Keratinocyte (primary cell): ENCODE measurements around the gene OSGIN1. TPM values are rescaled to one million over a fixed set of nuclear protein-coding genes. Genes with fewer than 3 reads are reported as not detected.

ENCODE experiments used
- DNase-seq: peaks from one replicate; pipeline ENCODE4 v3.0.0-alpha.2; 2011; ENCODE audit warnings: low read depth, missing footprints, low spot score
- FAIRE-seq: peaks from 2 replicates; lab custom pipeline; 2011; peaks lifted over from hg19 to GRCh38; lab: Jason Lieb, UNC
- H2AFZ ChIP-seq: 2 replicates; pipeline ENCODE4 v1.6.0; 2012; ENCODE audit warnings: low read length, control low read depth, inconsistent platforms; ENCODE audit not compliant: control insufficient read depth
- H3K27ac ChIP-seq: 2 replicates; pipeline ENCODE4 v1.5.1; 2011; ENCODE audit warnings: low read length; ENCODE audit not compliant: control insufficient read depth, insufficient read depth
- H3K27me3 ChIP-seq: 3 replicates; pipeline ENCODE4 v1.6.0; 2011; ENCODE audit warnings: low read length; ENCODE audit not compliant: control insufficient read depth, insufficient read depth; ENCODE audit errors: extremely low read depth
- H3K36me3 ChIP-seq, 2 experiments: 2 replicates in 1 of 2; 3 replicates in 1 of 2; pipeline ENCODE4 v1.5.1; 2011; ENCODE audit warnings: low read length in 2 of 2, mild to moderate bottlenecking in 1 of 2; ENCODE audit not compliant: control insufficient read depth in 2 of 2, insufficient read depth in 2 of 2; ENCODE audit errors: extremely low read depth in 1 of 2
- H3K4me1 ChIP-seq: 3 replicates; pipeline ENCODE4 v1.5.1; 2011; ENCODE audit warnings: low read length; ENCODE audit not compliant: control insufficient read depth, insufficient read depth; ENCODE audit errors: extremely low read depth
- H3K4me2 ChIP-seq: 3 replicates; pipeline ENCODE4 v1.6.0; 2011; ENCODE audit warnings: low read depth, low read length; ENCODE audit not compliant: control insufficient read depth, insufficient read depth; ENCODE audit errors: extremely low read depth
- H3K4me3 ChIP-seq, 3 experiments: fragments of 200-600 bp in 1 of 3; sonication (generic) in 1 of 3; 2 replicates in 2 of 3; 3 replicates in 1 of 3; pipeline ENCODE4 v1.5.1; 2011 to 2016; ENCODE audit warnings: low read length in 3 of 3, mild to moderate bottlenecking in 3 of 3, control low read depth in 2 of 3, inconsistent platforms in 1 of 3, low read depth in 1 of 3, mixed read lengths in 1 of 3, mixed run types in 1 of 3, moderate library complexity in 1 of 3; ENCODE audit not compliant: control insufficient read depth in 2 of 3, insufficient read depth in 2 of 3; ENCODE audit errors: extremely low read depth in 1 of 3
- H3K79me2 ChIP-seq: 2 replicates; pipeline ENCODE4 v1.6.0; 2012; ENCODE audit warnings: low read length; ENCODE audit not compliant: control insufficient read depth, insufficient read depth
- H3K9ac ChIP-seq: 3 replicates; pipeline ENCODE4 v1.6.0; 2011; ENCODE audit warnings: low read length; ENCODE audit not compliant: control insufficient read depth, insufficient read depth; ENCODE audit errors: extremely low read depth
- H3K9me1 ChIP-seq: 3 replicates; pipeline ENCODE4 v1.6.0; 2011; ENCODE audit warnings: low read length; ENCODE audit not compliant: control insufficient read depth, insufficient read depth; ENCODE audit errors: extremely low read depth
- H3K9me3 ChIP-seq: 2 replicates; pipeline ENCODE4 v1.5.1; 2012; ENCODE audit warnings: low read depth, low read length; ENCODE audit not compliant: control insufficient read depth
- H4K20me1 ChIP-seq: 3 replicates; pipeline ENCODE4 v1.6.0; 2011; ENCODE audit warnings: low read length; ENCODE audit not compliant: control insufficient read depth, insufficient read depth; ENCODE audit errors: extremely low read depth
- CTCF ChIP-seq, 3 experiments: IDR thresholded peaks in 1 of 3; conservative IDR thresholded peaks in 1 of 3; optimal IDR thresholded peaks in 1 of 3; 2 replicates in 2 of 3; 3 replicates in 1 of 3; pipeline versions ENCODE3 to v1.5.1; 2011; ENCODE audit warnings: low read length in 3 of 3, mild to moderate bottlenecking in 3 of 3, moderate library complexity in 2 of 3, control low read depth in 1 of 3, inconsistent platforms in 1 of 3; ENCODE audit not compliant: insufficient read depth in 2 of 3; ENCODE audit errors: extremely low read depth in 1 of 3
- EZH2 ChIP-seq: IDR thresholded peaks from one replicate; pipeline ENCODE4 v1.6.1; 2012; ENCODE audit warnings: inconsistent platforms, mild to moderate bottlenecking, low read length, moderate library complexity
- dilution Hi-C: fragments of 300-500 bp; cut with MboI; formaldehyde crosslinking; loops from one replicate; pipeline ENCODE4 v1.7.0; 2020; ENCODE audit warnings: low sequenced_read_pairs; ENCODE audit not compliant: extremely low pct_ligation_motif_present
- polyA plus RNA-seq, 5 experiments: library from polyadenylated mRNA; depleted of rRNA in 3 of 5; stranded (reverse) in 3 of 5; stranded (forward) in 1 of 5; unstranded in 1 of 5; fragments of >200 nt; gene quantifications; 1 replicate in 1 of 5; 2 replicates in 3 of 5; 3 replicates in 1 of 5; pipeline versions ENCODE4 v1.2.1 to v1.2.3, GENCODE V29; 2011 to 2012; ENCODE audit warnings: missing spikeins in 2 of 5, low read depth in 1 of 5, low replicate concordance in 1 of 5

OSGIN1 gene
- polyA plus RNA-seq, 1 donor (not counting 4 experiments of a cell fraction or from before 2014, with no cell fraction given), result 2.1 TPM

GRCh38 chr16:84000989-84001642, 48.1 kb downstream of the OSGIN1 start:
- Histone ChIP-seq H3K4me3 (no peak overlapping the region), H3K79me2 (no peaks in the 10 kb centered on the region), H3K9me3 (no peaks in the 10 kb centered on the region), H4K20me1 (no peaks in the 10 kb centered on the region), H2AFZ (no peak overlapping the region), H3K9me1 (no peaks in the 10 kb centered on the region), H3K27me3 (peaks cover 24% of the 10 kb centered on the region), H3K4me2 (no peak overlapping the region), H3K9ac (no peak overlapping the region), H3K4me1 (no peaks in the 10 kb centered on the region), H3K27ac (no peak overlapping the region), H3K36me3 (no peaks in the 10 kb centered on the region)
- FAIRE-seq (no peak), DNase-seq (no peak)
- dilution Hi-C loops, result no loop called here
- TF ChIP-seq CTCF (optimal IDR thresholded peaks at IDR 0.05 in 1 of 3, IDR thresholded peaks at IDR 0.05 in 1 of 3, conservative IDR thresholded peaks at IDR 0.05 in 1 of 3; ENCODE audit: extremely low read depth in 1 of 3, insufficient read depth in 2 of 3, low read length in 3 of 3) (no peak), EZH2 (no peak)

GRCh38 chr16:84001726-84002125, 48.7 kb downstream of the OSGIN1 start:
- H3K4me2 ChIP-seq, result no peak overlapping the region
- FAIRE-seq (no peak), DNase-seq (no peak)
- H3K9me1 ChIP-seq, result no peaks in the 10 kb centered on the region
- no peaks in the 10 kb centered on the region for H3K79me2 ChIP-seq
- peaks cover 24% of the 10 kb centered on the region for H3K27me3 ChIP-seq
- dilution Hi-C loops, result no loop called here
- no peaks in the 10 kb centered on the region for H3K36me3 ChIP-seq
- no peak for TF ChIP-seq EZH2
- TF ChIP-seq CTCF (optimal IDR thresholded peaks at IDR 0.05 in 1 of 3, IDR thresholded peaks at IDR 0.05 in 1 of 3, conservative IDR thresholded peaks at IDR 0.05 in 1 of 3; ENCODE audit: extremely low read depth in 1 of 3, insufficient read depth in 2 of 3, low read length in 3 of 3), result no peak
- H4K20me1 ChIP-seq, result no peaks in the 10 kb centered on the region
- no peak overlapping the region for H3K27ac ChIP-seq
- H3K9me3 ChIP-seq, result no peaks in the 10 kb centered on the region
- no peak overlapping the region for H3K9ac ChIP-seq
- H3K4me3 ChIP-seq, result no peak overlapping the region
- H2AFZ ChIP-seq, result no peak overlapping the region
- H3K4me1 ChIP-seq, result no peaks in the 10 kb centered on the region
